Measurements from ENCODE around the gene HEATR1. TPM values are rescaled to one million over a fixed set of nuclear protein-coding genes. Genes with fewer than 3 reads are reported as not detected.
A peak's percentile ranks its signal among the peaks of the same experiment; 100 is the strongest.

Gene HEATR1
- total and polyA plus RNA-seq, 11 donors = 2.4 to 17.2 (median 9.9) TPM

GRCh38 chr1:236543065-236543669, 61.1 kb downstream of the HEATR1 start:
- no peaks in the 10 kb centered on the region for H3K9me3 ChIP-seq
- ATAC-seq (peak in 3 of 4 donors; percentile 12 to 33 (median 29)), DNase-seq (peak in 2 of 5 donors; percentile 20 to 35)
- WGBS, 4 donors = 75 to 83% (median 77%) methylated on average over 16 of the region's 16 CpGs
- intact Hi-C loops (cut with DNase I) = loop anchor here in 1 of 10 donors (10.0 kb wide), 1 partner anchor 52 kb away; no protein-coding TSS in a partner anchor
- no peak overlapping the region for H3K27ac ChIP-seq
- H3K4me3 ChIP-seq = no peak overlapping the region
- H3K36me3 ChIP-seq = peaks cover 0 to 100% (median 95%) of the 10 kb centered on the region in 9 donors
- H3K27me3 ChIP-seq = no peaks in the 10 kb centered on the region
- TF ChIP-seq POLR2A (IDR thresholded peaks at IDR 0.05) = no peak
- no peaks in the 10 kb centered on the region for H3K4me1 ChIP-seq

DNA sequence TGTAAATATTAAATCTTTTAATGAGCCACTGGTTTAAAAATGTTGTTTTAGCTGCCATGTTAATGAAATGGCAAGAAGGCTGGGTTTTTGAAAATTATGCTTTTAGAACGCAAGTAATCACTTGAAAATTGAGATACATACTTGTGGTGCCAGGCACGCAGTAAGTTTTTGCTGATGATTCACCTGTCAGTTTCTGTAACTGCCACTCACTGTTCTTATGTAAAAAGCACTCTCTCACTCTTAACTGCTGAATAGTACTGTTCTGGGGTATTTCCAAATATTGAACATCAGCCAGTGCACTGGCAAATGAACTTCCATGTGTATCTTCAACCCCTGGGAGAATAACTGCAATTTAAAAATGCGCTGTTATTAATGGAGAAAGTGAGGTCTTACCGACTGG, 62.6 kb downstream of the HEATR1 start:
- Histone ChIP-seq H3K27ac (no peak overlapping the region), H3K9me3 (no peaks in the 10 kb centered on the region), H3K36me3 (peaks cover 0 to 96% (median 87%) of the 10 kb centered on the region in 9 donors), H3K27me3 (no peaks in the 10 kb centered on the region), H3K4me3 (no peak overlapping the region), H3K4me1 (no peaks in the 10 kb centered on the region)
- WGBS, 4 donors = 90 to 94% (median 93%) methylated on average over 4 of the region's 4 CpGs
- no peak for TF ChIP-seq POLR2A (IDR thresholded peaks at IDR 0.05)
- no peak for TF ChIP-seq CTCF (IDR thresholded peaks at IDR 0.05)
- intact Hi-C loops (cut with DNase I) = loop anchor here in 1 of 10 donors (10.0 kb wide), 1 partner anchor 53 kb away; no protein-coding TSS in a partner anchor
- DNase-seq (no peak), ATAC-seq (no peak)

- 79 to 87% (median 83%) methylated on average over 4 of the region's 4 CpGs for WGBS, 4 donors
- no peak overlapping the region for H3K27ac ChIP-seq
- TF ChIP-seq POLR2A (IDR thresholded peaks at IDR 0.05) = no peak
- TF ChIP-seq CTCF (IDR thresholded peaks at IDR 0.05) = no peak
- ATAC-seq (no peak), DNase-seq (no peak)
- no peaks in the 10 kb centered on the region for H3K27me3 ChIP-seq
- no peak overlapping the region for H3K4me3 ChIP-seq
- intact Hi-C loops (cut with DNase I) = loop anchor here in 1 of 10 donors (10.0 kb wide), 1 partner anchor 54 kb away; no protein-coding TSS in a partner anchor
- peaks cover 0 to 3% (median 0%) of the 10 kb centered on the region in 12 donors for H3K4me1 ChIP-seq
- peaks cover 0 to 92% (median 85%) of the 10 kb centered on the region in 9 donors for H3K36me3 ChIP-seq
- no peaks in the 10 kb centered on the region for H3K9me3 ChIP-seq
Measured at GRCh38 chr1:236540813-236541465, 63.4 kb downstream of the HEATR1 start.

GRCh38 chr1:236536540-236536939, 67.8 kb downstream of the HEATR1 start:
- H3K27ac ChIP-seq = no peak overlapping the region
- WGBS, 4 donors = 77 to 92% (median 80%) methylated on average over 5 of the region's 5 CpGs
- intact Hi-C loops (cut with DNase I) = loop anchor here in 2 of 10 donors (10.0 kb wide), 1 partner anchor 432 kb away; no protein-coding TSS in a partner anchor
- H3K27me3 ChIP-seq = no peaks in the 10 kb centered on the region
- no peaks in the 10 kb centered on the region for H3K9me3 ChIP-seq
- peaks cover 0 to 29% (median 14%) of the 10 kb centered on the region in 12 donors for H3K4me1 ChIP-seq
- peaks cover 0 to 68% (median 49%) of the 10 kb centered on the region in 9 donors for H3K36me3 ChIP-seq
- peak in 1 of 4 donors; percentile 5 for ATAC-seq
- TF ChIP-seq CTCF (IDR thresholded peaks at IDR 0.05) = no peak
- no peak for TF ChIP-seq POLR2A (IDR thresholded peaks at IDR 0.05)
- H3K4me3 ChIP-seq = no peak overlapping the region
- DNase-seq = no peak
